ENCODE results near the gene GNAQ. TPM values are rescaled to one million over a fixed set of nuclear protein-coding genes. Genes with fewer than 3 reads are reported as not detected.

Gene GNAQ
- total RNA-seq, 1 donor from 2014 or later, result 21.3 TPM

GRCh38 chr9:77759391-77759790, 272.2 kb downstream of the GNAQ start:
- Histone ChIP-seq H3K4me3 (ENCODE audit: low read depth, low read length) (no peak overlapping the region), H3K36me3 (ENCODE audit: control insufficient read depth, insufficient read depth, low read length) (no peaks in the 10 kb centered on the region), H3K27me3 (ENCODE audit: control insufficient read depth, insufficient read depth, low read length) (no peaks in the 10 kb centered on the region)
- TF ChIP-seq CTCF (IDR thresholded peaks at IDR 0.05; ENCODE audit: insufficient read depth, low read length, severe bottlenecking), result no peak
- FAIRE-seq (no peak), DNase-seq (ENCODE audit: low read depth) (no peak)

- DNase-seq (ENCODE audit: low read depth) (no peak), FAIRE-seq (no peak)
- H3K36me3 ChIP-seq (ENCODE audit: control insufficient read depth, insufficient read depth, low read length), result no peaks in the 10 kb centered on the region
- TF ChIP-seq CTCF (IDR thresholded peaks at IDR 0.05; ENCODE audit: insufficient read depth, low read length, severe bottlenecking), result no peak
- no peak overlapping the region for H3K4me3 ChIP-seq (ENCODE audit: low read depth, low read length)
- H3K27me3 ChIP-seq (ENCODE audit: control insufficient read depth, insufficient read depth, low read length), result no peaks in the 10 kb centered on the region
Measured at GRCh38 chr9:77756449-77756848, 275.2 kb downstream of the GNAQ start.

GRCh38 chr9:77753180-77753579, 278.4 kb downstream of the GNAQ start:
- Histone ChIP-seq H3K27me3 (ENCODE audit: control insufficient read depth, insufficient read depth, low read length) (no peaks in the 10 kb centered on the region), H3K36me3 (ENCODE audit: control insufficient read depth, insufficient read depth, low read length) (no peaks in the 10 kb centered on the region), H3K4me3 (ENCODE audit: low read depth, low read length) (no peak overlapping the region)
- FAIRE-seq (no peak), DNase-seq (ENCODE audit: low read depth) (no peak)
- no peak for TF ChIP-seq CTCF (IDR thresholded peaks at IDR 0.05; ENCODE audit: insufficient read depth, low read length, severe bottlenecking)

- H3K4me3 ChIP-seq (ENCODE audit: low read depth, low read length), result no peak overlapping the region
- no peaks in the 10 kb centered on the region for H3K36me3 ChIP-seq (ENCODE audit: control insufficient read depth, insufficient read depth, low read length)
- no peak for TF ChIP-seq CTCF (IDR thresholded peaks at IDR 0.05; ENCODE audit: insufficient read depth, low read length, severe bottlenecking)
- FAIRE-seq, result no peak
- H3K27me3 ChIP-seq (ENCODE audit: control insufficient read depth, insufficient read depth, low read length), result no peaks in the 10 kb centered on the region
- DNase-seq (ENCODE audit: low read depth), result no peak
Measured at GRCh38 chr9:77752554-77752953, 279.1 kb downstream of the GNAQ start.

GRCh38 chr9:77751341-77752091, 280.1 kb downstream of the GNAQ start:
- DNase-seq (ENCODE audit: low read depth), result peak; percentile 51
- Histone ChIP-seq H3K36me3 (ENCODE audit: control insufficient read depth, insufficient read depth, low read length) (no peaks in the 10 kb centered on the region), H3K27me3 (ENCODE audit: control insufficient read depth, insufficient read depth, low read length) (no peaks in the 10 kb centered on the region), H3K4me3 (ENCODE audit: low read depth, low read length) (no peak overlapping the region)
- FAIRE-seq, result no peak
- peak; percentile 54 for TF ChIP-seq CTCF (IDR thresholded peaks at IDR 0.05; ENCODE audit: insufficient read depth, low read length, severe bottlenecking)

GRCh38 chr9:77750981-77751340, 280.6 kb downstream of the GNAQ start:
- TF ChIP-seq CTCF (IDR thresholded peaks at IDR 0.05; ENCODE audit: insufficient read depth, low read length, severe bottlenecking), result no peak
- Histone ChIP-seq H3K36me3 (ENCODE audit: control insufficient read depth, insufficient read depth, low read length) (no peaks in the 10 kb centered on the region), H3K27me3 (ENCODE audit: control insufficient read depth, insufficient read depth, low read length) (no peaks in the 10 kb centered on the region), H3K4me3 (ENCODE audit: low read depth, low read length) (no peak overlapping the region)
- no peak for DNase-seq (ENCODE audit: low read depth)
- FAIRE-seq, result no peak

Measured in bronchial epithelial cell (primary cell).